RCC 7860 (cell line): Measurements from ENCODE around the gene TECPR2.
"Not testable (repeated sequence)": the region's sequence is repeated elsewhere in the genome, so short reads cannot be mapped to it uniquely, and the experiment has no call there.

ENCODE experiments used
- DNase-seq: peaks from one replicate; pipeline ENCODE4 v3.0.0-alpha.2; 2015; ENCODE audit warnings: low spot score
- FAIRE-seq: peaks from 2 replicates; lab custom pipeline; 2012; peaks lifted over from hg19 to GRCh38; lab: Jason Lieb, UNC

Gene TECPR2

DNA sequence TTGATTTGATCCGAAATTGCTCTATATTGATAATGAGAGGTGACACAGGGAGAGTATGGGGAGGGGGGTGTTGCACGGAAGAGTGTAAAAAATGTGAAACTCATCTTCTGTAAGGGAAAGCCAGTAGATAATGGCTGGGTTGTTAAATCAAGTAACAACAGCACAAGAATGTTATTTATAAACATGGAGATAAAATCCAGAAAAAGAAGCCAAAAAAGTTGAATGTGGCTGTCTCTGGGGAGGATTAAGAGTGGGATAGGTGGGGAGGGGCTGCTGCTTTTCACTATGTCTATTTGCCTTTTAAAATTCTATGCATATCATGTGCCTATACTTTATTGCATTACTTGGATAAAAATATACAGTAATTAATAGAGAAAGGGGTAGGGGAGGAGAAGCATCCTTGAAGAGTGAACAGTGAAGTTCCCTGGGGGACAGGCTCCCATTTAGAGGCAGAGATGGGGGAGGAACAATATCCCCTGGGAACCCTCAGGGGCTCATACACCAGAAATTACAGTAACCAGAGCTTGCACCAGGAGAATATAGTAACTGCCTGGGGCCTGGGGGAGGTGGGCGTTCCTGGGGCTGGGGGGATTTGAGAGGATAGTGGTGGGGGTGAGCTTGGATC is 186.0 kb downstream of the TECPR2 start:
- DNase-seq (no peak), FAIRE-seq (no peak)

- DNase-seq, FAIRE-seq: not testable (repeated sequence)
Observed at GRCh38 chr14:102550927-102551401, 188.2 kb downstream of the TECPR2 start.
